GM21723 (cell line): ENCODE data around the gene ZNF208.
"Not testable (repeated sequence)": the region's sequence is repeated elsewhere in the genome, so short reads cannot be mapped to it uniquely, and the experiment has no call there.

Experiments
- ATAC-seq: cut with Tn5 transposase; IDR thresholded peaks from one replicate; pipeline ENCODE4 v1.9.1; 2021; ENCODE audit warnings: mild to moderate bottlenecking, moderate library complexity; ENCODE audit not compliant: unreplicated experiment

ZNF208 gene

GRCh38 chr19:21885516-21885915 lies 125.2 kb downstream of the ZNF208 start:
- not testable (repeated sequence) for ATAC-seq

GRCh38 chr19:21884786-21885185 lies 126.0 kb downstream of the ZNF208 start:
- not testable (repeated sequence) for ATAC-seq

- no peak for ATAC-seq
Measured at GRCh38 chr19:21883516-21883915, 127.2 kb downstream of the ZNF208 start.
